ENCODE measurements around the gene ST6GAL2. TPM values are rescaled to one million over a fixed set of nuclear protein-coding genes. Genes with fewer than 3 reads are reported as not detected.

ST6GAL2 gene
- total RNA-seq, 1 experiment from 2014 or later: not detected

- intact Hi-C loops (cut with micrococcal nuclease; ENCODE audit: unreplicated experiment): no loop called here
- no peak for DNase-seq
- Mint-ChIP-seq H3K9me3 (ENCODE audit: low read depth, unreplicated experiment) (peaks cover 4% of the 10 kb centered on the region), H3K27me3 (ENCODE audit: unreplicated experiment) (no peaks in the 10 kb centered on the region), H3K27ac (ENCODE audit: unreplicated experiment) (no peak overlapping the region), H3K4me3 (ENCODE audit: low read depth, unreplicated experiment) (no peak overlapping the region), H3K36me3 (ENCODE audit: insufficient read depth, unreplicated experiment) (no peaks in the 10 kb centered on the region), H3K4me1 (ENCODE audit: low read depth, unreplicated experiment) (no peaks in the 10 kb centered on the region)
- TF ChIP-seq, protein P1, sequence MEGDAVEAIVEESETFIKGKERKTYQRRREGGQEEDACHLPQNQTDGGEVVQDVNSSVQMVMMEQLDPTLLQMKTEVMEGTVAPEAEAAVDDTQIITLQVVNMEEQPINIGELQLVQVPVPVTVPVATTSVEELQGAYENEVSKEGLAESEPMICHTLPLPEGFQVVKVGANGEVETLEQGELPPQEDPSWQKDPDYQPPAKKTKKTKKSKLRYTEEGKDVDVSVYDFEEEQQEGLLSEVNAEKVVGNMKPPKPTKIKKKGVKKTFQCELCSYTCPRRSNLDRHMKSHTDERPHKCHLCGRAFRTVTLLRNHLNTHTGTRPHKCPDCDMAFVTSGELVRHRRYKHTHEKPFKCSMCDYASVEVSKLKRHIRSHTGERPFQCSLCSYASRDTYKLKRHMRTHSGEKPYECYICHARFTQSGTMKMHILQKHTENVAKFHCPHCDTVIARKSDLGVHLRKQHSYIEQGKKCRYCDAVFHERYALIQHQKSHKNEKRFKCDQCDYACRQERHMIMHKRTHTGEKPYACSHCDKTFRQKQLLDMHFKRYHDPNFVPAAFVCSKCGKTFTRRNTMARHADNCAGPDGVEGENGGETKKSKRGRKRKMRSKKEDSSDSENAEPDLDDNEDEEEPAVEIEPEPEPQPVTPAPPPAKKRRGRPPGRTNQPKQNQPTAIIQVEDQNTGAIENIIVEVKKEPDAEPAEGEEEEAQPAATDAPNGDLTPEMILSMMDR (IDR thresholded peaks at IDR 0.05; ENCODE audit: unreplicated experiment): no peak
- no TSS peak for BruUV-seq (replicated peaks)
- CTCF ChIA-PET: no interaction called here
Measured at GRCh38 chr2:106853631-106854030, 32.3 kb downstream of the ST6GAL2 start.

DNA sequence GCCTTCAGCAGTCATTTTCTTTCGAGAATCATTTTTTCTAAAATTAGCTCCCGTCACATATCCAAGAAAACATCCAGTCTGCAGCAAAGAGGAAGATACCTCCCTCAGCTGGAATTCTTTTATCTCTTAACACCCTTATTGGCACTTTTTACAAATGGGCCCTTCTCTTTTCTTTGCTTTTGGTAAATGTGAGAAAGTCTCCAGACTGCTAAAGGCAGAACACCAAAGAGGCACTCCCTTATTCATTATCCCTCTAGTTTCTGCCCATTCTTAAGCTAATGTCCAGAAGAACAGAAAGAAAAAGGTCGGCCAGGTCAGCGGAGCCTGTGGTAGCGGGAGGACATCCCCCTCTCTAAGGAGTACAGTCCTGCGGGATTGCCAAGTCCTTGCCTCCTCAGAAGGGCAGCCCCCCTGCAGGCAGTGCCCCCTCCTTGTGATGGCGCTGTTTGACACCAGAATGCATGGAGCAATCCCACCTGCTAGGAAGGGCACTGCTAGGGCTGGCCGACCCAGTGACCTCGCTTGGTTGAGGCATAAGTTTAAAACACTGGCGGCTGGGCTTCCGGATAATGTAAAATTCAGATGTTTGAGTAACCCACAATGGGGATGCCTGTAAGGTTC lies 34.0 kb downstream of the ST6GAL2 start:
- Mint-ChIP-seq H3K9me3 (ENCODE audit: low read depth, unreplicated experiment) (peaks cover 3% of the 10 kb centered on the region), H3K4me3 (ENCODE audit: low read depth, unreplicated experiment) (no peak overlapping the region), H3K4me1 (ENCODE audit: low read depth, unreplicated experiment) (no peaks in the 10 kb centered on the region)

DNA sequence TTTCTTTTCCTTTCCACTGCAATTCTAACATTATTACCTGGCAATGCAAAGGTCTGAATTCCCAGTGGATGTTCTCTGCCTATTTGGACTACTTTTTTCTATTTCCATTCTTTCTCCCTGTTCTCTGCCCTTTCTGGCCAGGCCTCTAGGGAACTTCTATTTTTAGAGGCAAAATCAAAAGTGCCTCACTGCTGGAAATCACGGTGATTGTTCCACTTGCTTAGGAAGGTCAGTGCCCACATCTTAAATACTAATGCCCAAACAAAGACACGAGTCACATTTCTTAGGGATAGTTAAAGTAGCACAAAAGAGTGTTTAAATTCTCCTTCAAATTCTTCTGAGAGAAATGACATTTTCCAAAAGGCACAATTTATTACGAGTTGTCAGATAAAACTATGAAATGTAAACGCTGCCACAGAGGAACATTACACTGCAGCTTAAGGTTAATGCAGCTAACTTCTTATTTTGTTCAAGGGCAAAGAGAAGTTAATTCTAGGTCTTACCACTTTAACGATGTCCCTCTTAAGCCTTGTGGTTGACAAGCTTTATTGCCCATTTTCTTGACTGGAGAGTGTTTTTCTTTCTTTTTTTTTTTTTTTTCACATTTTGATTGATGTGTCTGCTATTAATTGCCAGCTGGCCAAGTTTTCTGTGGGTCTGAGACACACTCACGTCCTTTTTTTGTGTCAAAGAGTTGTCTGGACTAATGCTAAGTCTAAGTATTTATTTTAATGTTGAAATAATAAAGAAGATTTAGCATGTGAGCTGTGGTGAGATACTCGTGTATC lies 34.7 kb downstream of the ST6GAL2 start:
- Mint-ChIP-seq H3K4me1 (ENCODE audit: low read depth, unreplicated experiment) (no peaks in the 10 kb centered on the region), H3K4me3 (ENCODE audit: low read depth, unreplicated experiment) (no peak overlapping the region), H3K9me3 (ENCODE audit: low read depth, unreplicated experiment) (peaks cover 3% of the 10 kb centered on the region), H3K27ac (ENCODE audit: unreplicated experiment) (no peak overlapping the region), H3K27me3 (ENCODE audit: unreplicated experiment) (no peaks in the 10 kb centered on the region), H3K36me3 (ENCODE audit: insufficient read depth, unreplicated experiment) (no peaks in the 10 kb centered on the region)
- intact Hi-C loops (cut with micrococcal nuclease; ENCODE audit: unreplicated experiment): no loop called here
- CTCF ChIA-PET: no interaction called here
- DNase-seq: no peak
- TF ChIP-seq, protein P1 (IDR thresholded peaks at IDR 0.05; ENCODE audit: unreplicated experiment): no peak
- BruUV-seq (replicated peaks): no TSS peak

More for the DNA sequence above, 34.0 kb downstream of the ST6GAL2 start:
- Mint-ChIP-seq H3K27ac (ENCODE audit: unreplicated experiment) (no peak overlapping the region), H3K36me3 (ENCODE audit: insufficient read depth, unreplicated experiment) (no peaks in the 10 kb centered on the region), H3K27me3 (ENCODE audit: unreplicated experiment) (no peaks in the 10 kb centered on the region)
- intact Hi-C loops (cut with micrococcal nuclease; ENCODE audit: unreplicated experiment): no loop called here
- TF ChIP-seq, protein P1 (IDR thresholded peaks at IDR 0.05; ENCODE audit: unreplicated experiment): no peak
- BruUV-seq (replicated peaks): no TSS peak
- no peak for DNase-seq
- CTCF ChIA-PET: no interaction called here

DNA sequence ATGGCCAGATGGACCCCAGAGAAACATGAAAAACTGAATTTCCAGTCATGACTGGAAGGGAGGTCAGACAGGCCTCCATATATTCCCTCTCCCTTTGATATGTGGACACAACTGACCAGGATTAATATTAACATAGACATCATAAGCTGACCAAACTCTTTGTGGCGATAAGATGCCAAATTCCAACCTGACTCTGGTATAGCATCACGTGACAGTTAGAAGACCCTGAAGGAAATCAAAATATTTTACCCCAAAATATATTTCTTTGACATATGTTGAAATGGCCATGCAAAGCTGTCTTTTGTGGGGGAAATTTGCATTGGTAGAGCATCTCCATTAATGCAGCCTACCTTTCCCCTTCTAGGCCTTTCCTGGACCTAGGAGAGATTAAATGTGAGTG lies 36.7 kb downstream of the ST6GAL2 start:
- BruUV-seq (replicated peaks): no TSS peak
- no peak for DNase-seq
- H3K4me1 Mint-ChIP-seq (ENCODE audit: low read depth, unreplicated experiment): no peaks in the 10 kb centered on the region
- no peak overlapping the region for H3K4me3 Mint-ChIP-seq (ENCODE audit: low read depth, unreplicated experiment)
- no peaks in the 10 kb centered on the region for H3K36me3 Mint-ChIP-seq (ENCODE audit: insufficient read depth, unreplicated experiment)
- no peaks in the 10 kb centered on the region for H3K27me3 Mint-ChIP-seq (ENCODE audit: unreplicated experiment)
- intact Hi-C loops (cut with micrococcal nuclease; ENCODE audit: unreplicated experiment): no loop called here
- TF ChIP-seq, protein P1 (IDR thresholded peaks at IDR 0.05; ENCODE audit: unreplicated experiment): no peak
- H3K27ac Mint-ChIP-seq (ENCODE audit: unreplicated experiment): no peak overlapping the region
- CTCF ChIA-PET: no interaction called here
- H3K9me3 Mint-ChIP-seq (ENCODE audit: low read depth, unreplicated experiment): peaks cover 3% of the 10 kb centered on the region

Data from Calu3 (cell line).